A204.1 (cell line): ENCODE data around the gene VIT.
"Not testable (repeated sequence)": the region's sequence is repeated elsewhere in the genome, so short reads cannot be mapped to it uniquely, and the experiment has no call there.

Source experiments
- FAIRE-seq: peaks from 2 replicates; lab custom pipeline; 2012; peaks lifted over from hg19 to GRCh38; lab: Jason Lieb, UNC

Gene VIT

GRCh38 chr2:36678856-36679255, 17.7 kb upstream of the VIT start:
- no peak for FAIRE-seq

- FAIRE-seq: no peak
These were observed 16.5 kb upstream of the VIT start for GRCh38 chr2:36680012-36680411.

- FAIRE-seq: no peak
These were observed 13.9 kb upstream of the VIT start for GRCh38 chr2:36682562-36682961.

GRCh38 chr2:36683002-36683401, 13.5 kb upstream of the VIT start:
- no peak for FAIRE-seq

GRCh38 chr2:36688291-36688690, 8.2 kb upstream of the VIT start:
- not testable (repeated sequence) for FAIRE-seq

- FAIRE-seq: not testable (repeated sequence)
These were observed 7.5 kb upstream of the VIT start for GRCh38 chr2:36689013-36689412.

- FAIRE-seq: no peak
These were observed 4.4 kb upstream of the VIT start for GRCh38 chr2:36692121-36692520.

- FAIRE-seq: no peak
These were observed 2.7 kb upstream of the VIT start for GRCh38 chr2:36693825-36694224.

GRCh38 chr2:36695746-36696415, 626 bp upstream of the VIT start:
- FAIRE-seq: no peak

GRCh38 chr2:36697424-36698066, 1.0 kb downstream of the VIT start:
- no peak for FAIRE-seq

- no peak for FAIRE-seq
These were observed 2.5 kb downstream of the VIT start for GRCh38 chr2:36698993-36699392.

- FAIRE-seq: no peak
These were observed 3.8 kb downstream of the VIT start for GRCh38 chr2:36700311-36700710.

GRCh38 chr2:36701391-36701795, 4.9 kb downstream of the VIT start:
- FAIRE-seq: no peak

GRCh38 chr2:36701918-36702317, 5.4 kb downstream of the VIT start:
- no peak for FAIRE-seq

GRCh38 chr2:36702781-36703180, 6.3 kb downstream of the VIT start:
- FAIRE-seq: no peak

- FAIRE-seq: no peak
These were observed 8.1 kb downstream of the VIT start for GRCh38 chr2:36704475-36705150.

- FAIRE-seq: no peak
These were observed 9.0 kb downstream of the VIT start for GRCh38 chr2:36705326-36706020.

- FAIRE-seq: no peak
These were observed 9.7 kb downstream of the VIT start for GRCh38 chr2:36706021-36706876.

GRCh38 chr2:36707050-36707449, 10.5 kb downstream of the VIT start:
- no peak for FAIRE-seq

- FAIRE-seq: no peak
These were observed 11.7 kb downstream of the VIT start for GRCh38 chr2:36708041-36708741.

- FAIRE-seq: no peak
These were observed 14.5 kb downstream of the VIT start for GRCh38 chr2:36710858-36711515.
